ENCODE results near the gene RFTN2.
"Not testable (repeated sequence)": the region's sequence is repeated elsewhere in the genome, so short reads cannot be mapped to it uniquely, and the experiment has no call there.

RFTN2 gene

DNA sequence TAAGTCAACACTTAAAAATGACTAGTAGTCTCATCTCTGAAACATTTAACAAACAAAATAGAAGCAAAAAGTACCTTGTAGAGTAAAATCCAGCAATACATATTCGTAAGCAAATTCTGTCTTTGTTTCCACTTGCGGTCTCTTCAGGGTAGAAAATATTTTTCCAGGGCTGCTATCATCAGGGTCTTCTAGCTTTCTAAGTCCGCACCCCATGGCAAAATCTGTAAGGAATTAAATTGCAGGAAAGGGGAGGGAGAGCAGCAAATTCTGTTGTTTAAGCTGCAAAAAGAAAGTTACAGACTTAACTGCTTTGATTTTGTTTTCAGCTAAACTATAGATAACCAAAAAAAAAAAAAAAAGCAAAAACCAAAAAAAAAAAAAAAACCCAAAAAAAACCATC is at the start of gene RFTN2:
TSS of gene RFTN2 (minus strand) at position 342 of the 400 bp plus-strand sequence. CDS start at position 213, 129 bp downstream.
- DNase-seq, result no peak

GRCh38 chr2:197717863-197718262 is 42.5 kb upstream of the RFTN2 start:
- DNase-seq, result no peak

DNA sequence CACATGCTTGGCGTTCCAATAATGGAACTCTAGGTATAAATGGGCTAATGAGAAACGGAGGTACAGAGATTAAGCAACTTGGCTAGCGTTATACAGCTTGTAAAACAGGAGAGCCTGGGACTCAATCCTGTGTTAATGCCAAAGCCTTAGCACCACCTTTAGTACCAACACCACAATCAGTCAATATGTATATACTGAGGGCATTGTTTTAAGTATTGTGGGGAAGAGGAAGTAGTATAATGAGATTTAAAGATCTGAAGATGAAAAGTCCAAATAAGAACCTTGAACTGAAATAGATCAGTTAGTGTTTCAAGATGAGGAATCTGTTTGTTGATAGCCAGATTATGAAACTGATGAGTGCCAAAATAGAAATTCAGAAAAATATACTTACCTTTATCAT is 37.9 kb upstream of the RFTN2 start:
- DNase-seq, result no peak

DNA sequence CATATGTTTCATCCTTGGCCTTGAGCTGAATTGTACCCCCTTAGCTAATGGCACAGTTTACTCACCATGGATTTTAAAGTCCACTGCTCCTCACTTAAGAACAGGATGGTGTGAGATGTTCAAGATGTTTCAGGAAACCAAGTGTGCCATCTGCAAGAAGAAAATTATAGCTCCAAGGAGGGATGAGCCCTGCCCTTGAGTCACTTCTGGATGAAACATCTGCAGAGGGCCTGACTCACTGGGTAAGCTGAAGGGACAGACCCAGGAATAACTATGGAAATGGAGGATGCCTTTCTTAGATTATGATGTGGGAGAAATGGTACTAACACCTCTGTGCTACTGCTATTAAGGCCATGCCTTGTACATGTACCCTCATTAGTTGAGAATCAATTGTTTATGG is 36.2 kb upstream of the RFTN2 start:
- DNase-seq, result no peak

DNA sequence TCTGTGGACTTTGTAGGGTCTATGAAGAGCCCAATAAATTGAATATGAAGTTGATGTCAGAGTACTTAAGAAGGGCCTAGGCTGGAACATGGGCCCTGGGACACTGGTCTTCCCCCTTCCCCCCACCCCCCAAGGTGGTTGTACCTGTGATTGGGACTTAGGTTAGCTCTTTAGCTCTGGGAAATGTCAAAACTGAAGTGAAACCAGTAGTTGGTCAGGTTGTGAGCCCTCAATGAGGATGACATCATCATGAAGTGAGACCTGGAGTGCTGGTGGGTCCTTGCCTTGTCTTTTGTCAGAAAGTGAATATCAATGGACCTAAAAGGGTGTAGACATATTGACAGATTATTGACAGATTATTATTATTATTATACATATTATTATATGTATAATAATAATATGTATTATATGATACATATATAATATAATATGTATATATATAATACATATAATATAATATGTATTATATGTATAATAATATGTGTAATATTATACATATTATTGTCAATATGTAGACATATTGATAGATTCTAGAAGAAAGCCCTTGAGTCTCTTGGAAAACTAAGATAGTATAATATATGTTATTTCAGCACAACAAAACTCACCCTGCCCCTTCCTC is 35.1 kb upstream of the RFTN2 start:
- no peak for DNase-seq

GRCh38 chr2:197709140-197709539 is 33.8 kb upstream of the RFTN2 start:
- DNase-seq, result not testable (repeated sequence)

DNA sequence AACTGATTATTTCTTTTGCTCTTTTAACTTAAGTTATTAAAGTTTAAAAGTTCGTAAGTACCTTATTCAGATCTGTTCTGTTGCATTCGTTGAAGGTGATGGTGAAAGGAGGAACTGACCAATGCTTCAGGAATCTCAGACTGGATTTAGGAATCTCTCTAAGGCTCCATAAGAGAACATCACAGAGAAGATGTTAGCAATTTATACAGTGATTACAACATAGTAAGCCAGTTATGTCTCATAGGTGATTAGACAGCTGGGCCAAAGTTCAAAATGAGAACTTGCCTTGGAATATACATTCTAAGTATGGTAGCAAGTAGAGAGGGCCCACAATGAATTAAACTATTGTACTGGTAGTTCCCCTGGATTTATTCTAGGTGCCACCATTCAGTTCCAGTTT is 32.9 kb upstream of the RFTN2 start:
- DNase-seq, result no peak

- DNase-seq, result no peak
These were observed 32.2 kb upstream of the RFTN2 start for GRCh38 chr2:197707316-197708213.

GRCh38 chr2:197706839-197707207 is 31.4 kb upstream of the RFTN2 start:
- DNase-seq, result no peak

GRCh38 chr2:197705912-197706838 is 30.8 kb upstream of the RFTN2 start:
- peak; percentile 60 for DNase-seq

DNA sequence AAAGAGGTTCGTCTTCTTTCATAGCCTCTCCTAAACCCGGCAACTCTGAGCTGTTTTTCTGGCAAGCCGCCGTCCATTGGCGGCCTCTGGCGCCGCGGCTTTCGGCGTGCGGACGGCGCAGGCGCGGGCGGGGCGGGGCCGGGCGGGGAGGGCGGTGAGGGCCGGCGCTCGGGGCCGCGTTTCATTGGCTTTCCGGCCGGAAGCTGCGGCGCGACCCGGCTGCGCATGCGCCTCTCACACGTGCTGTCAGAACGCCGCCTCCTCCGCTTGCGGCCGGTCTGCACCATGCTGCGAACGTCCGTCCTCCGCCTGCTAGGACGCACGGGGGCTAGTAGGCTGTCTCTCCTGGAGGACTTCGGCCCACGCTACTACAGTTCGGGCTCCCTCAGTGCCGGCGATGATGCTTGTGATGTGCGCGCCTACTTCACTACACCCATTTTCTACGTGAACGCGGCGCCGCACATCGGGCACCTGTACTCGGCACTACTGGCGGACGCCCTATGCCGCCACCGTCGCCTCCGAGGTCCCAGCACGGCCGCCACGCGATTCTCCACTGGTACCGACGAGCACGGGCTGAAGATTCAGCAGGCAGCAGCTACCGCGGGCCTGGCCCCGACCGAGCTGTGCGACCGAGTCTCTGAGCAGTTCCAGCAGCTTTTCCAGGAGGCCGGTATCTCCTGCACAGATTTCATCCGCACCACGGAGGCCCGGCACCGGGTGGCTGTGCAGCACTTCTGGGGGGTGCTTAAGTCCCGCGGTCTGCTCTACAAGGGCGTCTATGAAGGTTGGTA is 29.9 kb upstream of the RFTN2 start, which contains the start of gene MARS2:
TSS of gene MARS2 (plus strand) at position 249 of the 791 bp plus-strand sequence. CDS start at position 286, 37 bp downstream.
- peak; percentile 94 for DNase-seq

- DNase-seq, result no peak
These were observed 29.2 kb upstream of the RFTN2 start for GRCh38 chr2:197704434-197705120.

GRCh38 chr2:197700960-197701359 is 25.6 kb upstream of the RFTN2 start:
- DNase-seq, result no peak

DNA sequence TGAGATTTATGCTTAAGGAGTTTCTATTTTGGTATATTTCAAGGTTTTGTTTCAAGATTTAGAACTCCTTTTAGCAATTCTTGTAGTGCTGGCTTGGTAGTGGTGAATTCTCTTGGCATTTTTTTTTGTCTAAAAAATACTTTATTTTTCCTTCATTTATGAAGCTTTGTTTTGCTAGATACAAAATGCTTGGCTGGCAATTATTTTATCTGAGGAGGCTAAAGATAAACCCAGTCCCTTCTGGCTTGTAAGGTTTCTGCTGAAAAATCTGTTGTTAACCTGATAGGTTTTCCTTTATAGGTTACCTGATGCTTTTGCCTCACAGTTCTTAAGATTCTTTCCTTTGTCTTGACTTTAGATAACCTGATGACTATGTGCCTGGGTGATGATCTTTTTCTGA is 24.3 kb upstream of the RFTN2 start:
- DNase-seq, result not testable (repeated sequence)

- not testable (repeated sequence) for DNase-seq
These were observed 21.2 kb upstream of the RFTN2 start for GRCh38 chr2:197696571-197696970.

DNA sequence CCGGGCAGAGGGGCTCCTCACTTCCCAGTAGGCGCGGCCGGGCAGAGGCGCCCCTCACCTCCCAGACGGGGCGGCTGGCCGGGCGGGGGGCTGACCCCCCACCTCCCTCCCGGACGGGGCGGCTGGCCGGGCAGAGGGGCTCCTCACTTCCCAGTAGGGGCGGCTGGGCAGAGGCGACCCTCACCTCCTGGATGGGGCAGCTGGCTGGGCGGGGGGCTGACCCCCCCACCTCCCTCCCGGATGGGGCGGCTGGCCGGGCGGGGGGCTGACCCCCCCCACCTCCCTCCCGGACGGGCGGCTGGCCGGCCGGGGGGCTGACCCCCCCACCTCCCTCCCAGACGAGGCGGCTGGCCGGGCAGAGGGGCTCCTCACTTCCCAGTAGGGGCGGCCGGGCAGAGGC is 20.6 kb upstream of the RFTN2 start:
- DNase-seq, result not testable (repeated sequence)

GRCh38 chr2:197695206-197695605 is 19.8 kb upstream of the RFTN2 start:
- DNase-seq, result not testable (repeated sequence)

GRCh38 chr2:197677483-197677882 is 2.1 kb upstream of the RFTN2 start:
- DNase-seq, result no peak

GRCh38 chr2:197677056-197677455 is 1.7 kb upstream of the RFTN2 start:
- DNase-seq, result no peak

DNA sequence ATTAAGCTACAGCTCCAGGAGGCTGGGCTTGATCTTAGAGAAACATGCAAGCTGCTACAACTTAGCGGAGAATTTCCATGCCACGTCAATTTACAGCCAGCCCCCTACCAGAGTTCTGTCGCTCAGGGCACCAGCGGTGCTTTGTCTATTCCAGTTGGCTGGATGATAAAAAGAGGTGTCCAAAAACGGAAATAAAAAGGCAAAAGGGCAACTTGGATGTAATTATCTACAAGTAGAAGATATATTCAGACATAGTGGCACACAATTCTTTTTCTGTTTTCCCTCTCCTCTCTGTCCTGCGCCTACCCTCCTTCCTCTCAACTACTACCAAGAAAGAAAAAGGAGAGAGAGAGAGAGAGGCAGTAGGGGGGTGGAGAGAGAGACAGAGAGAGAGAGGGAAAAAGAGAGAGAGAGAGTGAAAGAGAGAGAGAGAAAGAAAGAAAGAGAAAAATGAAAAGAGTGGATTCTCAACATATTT is 363 bp upstream of the RFTN2 start:
- DNase-seq, result no peak

- no peak for DNase-seq
These were observed 796 bp downstream of the RFTN2 start for GRCh38 chr2:197674591-197674990.

Data from activated CD8-positive, alpha-beta memory T cell treated with anti-CD3 and anti-CD28 coated beads for 24 hours (primary cell).